Transverse colon (tissue), 3 donors: Measurements from ENCODE around the gene OR4P4.

ENCODE experiments used
- EP300 ChIP-seq: sonication (generic); formaldehyde crosslinking; IDR thresholded peaks from one replicate; pipeline ENCODE4 v1.6.1; 2017; ENCODE audit warnings: antibody characterized with exemption, low read depth
- TF ChIP-seq, protein P1 (sequence below), 5 experiments: fragments of 200-600 bp in 3 of 5; fragments of 450-650 bp in 2 of 5; sonication (generic) in 3 of 5; IDR thresholded peaks; 1 replicate in 2 of 5; 2 replicates in 3 of 5; pipeline ENCODE4 v1.5.1; 2016 to 2017; ENCODE audit warnings: antibody characterized with exemption in 5 of 5, inconsistent platforms in 3 of 5, mild to moderate bottlenecking in 2 of 5, moderate library complexity in 1 of 5

DNA sequence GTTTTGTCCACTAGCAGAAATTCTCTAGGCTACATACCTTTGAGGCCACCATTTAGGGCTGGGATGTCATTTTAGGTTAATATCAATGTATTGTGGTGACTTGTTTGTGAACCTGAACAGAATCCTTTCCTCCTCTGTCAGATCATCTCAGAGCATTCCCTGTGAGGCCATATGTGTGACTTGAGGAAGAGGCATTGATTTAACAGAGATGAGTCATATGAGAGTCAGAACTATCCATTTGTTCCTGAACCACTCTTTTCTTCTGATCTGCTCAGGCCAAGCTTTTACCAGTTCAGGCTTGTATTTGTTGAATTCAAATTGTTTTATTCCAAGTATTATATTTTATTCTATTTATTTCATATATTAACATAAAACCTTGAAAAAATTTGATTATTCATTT is 20.2 kb downstream of the OR4P4 start:
- TF ChIP-seq, protein P1, sequence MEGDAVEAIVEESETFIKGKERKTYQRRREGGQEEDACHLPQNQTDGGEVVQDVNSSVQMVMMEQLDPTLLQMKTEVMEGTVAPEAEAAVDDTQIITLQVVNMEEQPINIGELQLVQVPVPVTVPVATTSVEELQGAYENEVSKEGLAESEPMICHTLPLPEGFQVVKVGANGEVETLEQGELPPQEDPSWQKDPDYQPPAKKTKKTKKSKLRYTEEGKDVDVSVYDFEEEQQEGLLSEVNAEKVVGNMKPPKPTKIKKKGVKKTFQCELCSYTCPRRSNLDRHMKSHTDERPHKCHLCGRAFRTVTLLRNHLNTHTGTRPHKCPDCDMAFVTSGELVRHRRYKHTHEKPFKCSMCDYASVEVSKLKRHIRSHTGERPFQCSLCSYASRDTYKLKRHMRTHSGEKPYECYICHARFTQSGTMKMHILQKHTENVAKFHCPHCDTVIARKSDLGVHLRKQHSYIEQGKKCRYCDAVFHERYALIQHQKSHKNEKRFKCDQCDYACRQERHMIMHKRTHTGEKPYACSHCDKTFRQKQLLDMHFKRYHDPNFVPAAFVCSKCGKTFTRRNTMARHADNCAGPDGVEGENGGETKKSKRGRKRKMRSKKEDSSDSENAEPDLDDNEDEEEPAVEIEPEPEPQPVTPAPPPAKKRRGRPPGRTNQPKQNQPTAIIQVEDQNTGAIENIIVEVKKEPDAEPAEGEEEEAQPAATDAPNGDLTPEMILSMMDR (IDR thresholded peaks at IDR 0.05) = no peak
- no peak for TF ChIP-seq EP300
